PC-9 (cell line): ENCODE data around the gene SLC7A6. TPM values are rescaled to one million over a fixed set of nuclear protein-coding genes. Genes with fewer than 3 reads are reported as not detected.

Source experiments
- BruUV-seq: library from RNA; stranded (reverse); fragments of 400-500 nt; replicated peaks from 2 replicates; lab custom pipeline; 2021; lab: Mats Ljungman, UMichigan
- CTCF ChIA-PET: fragments of 300-600 bp; sonication (Branson Sonifier 250); formaldehyde crosslinking; loops from one replicate; lab custom pipeline; 2022; ENCODE audit warnings: antibody characterized with exemption; lab: Charles Lee
- POLR2A ChIA-PET: fragments of 300-600 bp; sonication (Branson Sonifier 250); formaldehyde crosslinking; loops from one replicate; lab custom pipeline; 2022; ENCODE audit warnings: antibody characterized with exemption; ENCODE audit not compliant: unreplicated experiment; lab: Charles Lee
- DNase-seq, 2 experiments: peaks; one replicate each; pipeline versions ENCODE4 v3.0.0 to v3.0.0-alpha.2; 2015 to 2022; ENCODE audit warnings: mixed read lengths in 1 of 2
- H2AFZ ChIP-seq: fragments of 200-600 bp; sonication (generic); 2 replicates; pipeline ENCODE4 v1.8.1; 2017; ENCODE audit warnings: antibody characterized with exemption
- H3F3A ChIP-seq: fragments of 200-600 bp; sonication (generic); 2 replicates; pipeline ENCODE4 v1.8.1; 2017; ENCODE audit warnings: antibody characterized with exemption, mild to moderate bottlenecking, low read depth; ENCODE audit not compliant: insufficient read depth
- H3K27ac ChIP-seq: fragments of 200-600 bp; sonication (generic); 2 replicates; pipeline ENCODE4 v1.6.1; 2016; ENCODE audit warnings: mixed run types
- H3K27me3 ChIP-seq: fragments of 200-600 bp; sonication (generic); 2 replicates; pipeline ENCODE4 v1.6.1; 2016; ENCODE audit warnings: low read depth, mixed run types; ENCODE audit not compliant: insufficient read depth
- H3K36me3 ChIP-seq: fragments of 200-600 bp; sonication (generic); 2 replicates; pipeline ENCODE4 v1.6.1; 2016; ENCODE audit warnings: low read depth, mixed run types
- H3K4me1 ChIP-seq: fragments of 200-600 bp; sonication (generic); replicated peaks from 2 replicates; pipeline ENCODE4 v1.6.1; 2016; ENCODE audit warnings: mixed run types; ENCODE audit not compliant: insufficient read depth
- H3K4me2 ChIP-seq: fragments of 200-600 bp; sonication (generic); 2 replicates; pipeline ENCODE4 v1.6.1; 2017; ENCODE audit warnings: mixed run types
- H3K4me3 ChIP-seq: fragments of 200-600 bp; sonication (generic); 2 replicates; pipeline ENCODE4 v1.6.1; 2016; ENCODE audit warnings: mixed run types
- H3K79me2 ChIP-seq: fragments of 200-600 bp; sonication (generic); 2 replicates; pipeline ENCODE4 v1.6.1; 2017; ENCODE audit warnings: low read depth, mixed run types
- H3K9me2 ChIP-seq: fragments of 200-600 bp; sonication (generic); 2 replicates; pipeline ENCODE4 v1.8.1; 2017; ENCODE audit warnings: mild to moderate bottlenecking; ENCODE audit not compliant: insufficient read depth
- H3K9me3 ChIP-seq: fragments of 200-600 bp; sonication (generic); 2 replicates; pipeline ENCODE4 v1.8.1; 2016; ENCODE audit warnings: low read depth; ENCODE audit not compliant: insufficient read depth
- H4K20me1 ChIP-seq: fragments of 200-600 bp; sonication (generic); 2 replicates; pipeline ENCODE4 v1.8.1; 2017; ENCODE audit not compliant: insufficient read depth
- EZH2 ChIP-seq: fragments of 200-600 bp; sonication (generic); IDR thresholded peaks from 2 replicates; pipeline ENCODE4 v1.8.0; 2017; ENCODE audit warnings: antibody characterized with exemption, low read depth
- intact Hi-C: fragments of 100-400 bp; cut with micrococcal nuclease; formaldehyde crosslinking; loops from one replicate; pipeline ENCODE4 v1.10.0; 2022; ENCODE audit not compliant: unreplicated experiment
- total RNA-seq: library from RNA; stranded (reverse); gene quantifications from 2 replicates; pipeline ENCODE4 v1.2.3, GENCODE V29; 2021
- TF ChIP-seq, protein P1 (sequence below): fragments of 200-600 bp; sonication (generic); conservative IDR thresholded peaks from 2 replicates; pipeline ENCODE4 v1.6.1; 2017; ENCODE audit warnings: mixed run types, antibody characterized with exemption, mild to moderate bottlenecking, moderate library complexity

SLC7A6 gene
- total RNA-seq, 1 experiment from 2014 or later: 44.7 TPM

DNA sequence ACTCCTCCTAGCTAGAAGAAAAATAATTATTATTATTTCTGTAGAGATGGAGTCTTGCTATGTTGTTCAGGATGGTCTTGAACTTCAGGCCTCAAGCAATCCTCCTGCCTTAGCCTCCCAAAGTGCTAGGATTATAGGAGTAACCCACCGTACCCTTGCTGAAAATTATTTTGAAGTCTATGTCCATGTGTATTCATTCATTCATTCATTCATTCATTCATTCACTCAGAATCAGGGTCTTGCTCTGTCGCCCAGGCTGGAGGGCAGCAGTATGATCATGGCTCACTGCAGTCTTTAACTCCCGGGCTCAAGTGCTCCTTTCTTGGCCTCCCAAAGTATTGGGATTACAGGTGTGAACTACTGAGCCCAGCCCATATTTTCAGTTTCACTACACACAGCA, 42.3 kb downstream of the SLC7A6 start:
- no peak for DNase-seq
- H3K4me1 ChIP-seq: peaks cover 11% of the 10 kb centered on the region
- H2AFZ ChIP-seq: no peak overlapping the region
- CTCF ChIA-PET: no interaction called here
- H3K27me3 ChIP-seq: no peaks in the 10 kb centered on the region
- no peak overlapping the region for H3K27ac ChIP-seq
- TF ChIP-seq, protein P1, sequence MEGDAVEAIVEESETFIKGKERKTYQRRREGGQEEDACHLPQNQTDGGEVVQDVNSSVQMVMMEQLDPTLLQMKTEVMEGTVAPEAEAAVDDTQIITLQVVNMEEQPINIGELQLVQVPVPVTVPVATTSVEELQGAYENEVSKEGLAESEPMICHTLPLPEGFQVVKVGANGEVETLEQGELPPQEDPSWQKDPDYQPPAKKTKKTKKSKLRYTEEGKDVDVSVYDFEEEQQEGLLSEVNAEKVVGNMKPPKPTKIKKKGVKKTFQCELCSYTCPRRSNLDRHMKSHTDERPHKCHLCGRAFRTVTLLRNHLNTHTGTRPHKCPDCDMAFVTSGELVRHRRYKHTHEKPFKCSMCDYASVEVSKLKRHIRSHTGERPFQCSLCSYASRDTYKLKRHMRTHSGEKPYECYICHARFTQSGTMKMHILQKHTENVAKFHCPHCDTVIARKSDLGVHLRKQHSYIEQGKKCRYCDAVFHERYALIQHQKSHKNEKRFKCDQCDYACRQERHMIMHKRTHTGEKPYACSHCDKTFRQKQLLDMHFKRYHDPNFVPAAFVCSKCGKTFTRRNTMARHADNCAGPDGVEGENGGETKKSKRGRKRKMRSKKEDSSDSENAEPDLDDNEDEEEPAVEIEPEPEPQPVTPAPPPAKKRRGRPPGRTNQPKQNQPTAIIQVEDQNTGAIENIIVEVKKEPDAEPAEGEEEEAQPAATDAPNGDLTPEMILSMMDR: no peak
- TF ChIP-seq EZH2: no peak
- H4K20me1 ChIP-seq: peaks cover 18% of the 10 kb centered on the region
- POLR2A ChIA-PET: interaction anchor here (0.6 kb wide), 1 partner anchor 844 kb away, joined by 3 read pairs; no protein-coding TSS in a partner anchor
- H3K79me2 ChIP-seq: peaks cover 45% of the 10 kb centered on the region
- no peaks in the 10 kb centered on the region for H3K9me2 ChIP-seq
- H3K4me2 ChIP-seq: no peak overlapping the region
- H3K36me3 ChIP-seq: peaks cover 20% of the 10 kb centered on the region
- BruUV-seq: no TSS peak
- H3K4me3 ChIP-seq: no peak overlapping the region
- H3F3A ChIP-seq: peaks cover 6% of the 10 kb centered on the region; the same call in 1 of the 2 replicates
- intact Hi-C loops: no loop called here
- no peaks in the 10 kb centered on the region for H3K9me3 ChIP-seq

DNA sequence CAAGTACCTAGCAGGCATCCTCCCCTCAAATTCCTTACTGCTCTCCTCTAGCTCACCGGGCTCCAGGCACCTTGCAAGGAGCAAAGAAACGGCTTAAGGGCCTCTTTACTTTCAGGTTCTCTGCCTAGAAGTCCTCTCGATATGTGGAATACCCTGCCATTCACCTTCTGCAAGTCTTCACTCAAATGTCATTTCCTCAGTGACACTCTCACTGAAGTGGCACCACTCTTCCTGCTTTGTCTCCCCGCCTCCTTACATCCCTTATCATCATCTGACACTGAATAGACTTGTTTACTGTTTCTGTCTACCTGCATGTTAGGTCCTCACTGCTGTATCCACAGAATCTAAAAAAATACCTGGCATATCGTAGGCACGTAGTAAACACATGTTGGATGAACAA, 45.5 kb downstream of the SLC7A6 start:
- Histone ChIP-seq H3F3A (peaks cover 7% of the 10 kb centered on the region; the same call in 1 of the 2 replicates), H3K9me2 (no peaks in the 10 kb centered on the region), H3K9me3 (no peaks in the 10 kb centered on the region), H3K4me3 (peak overlapping the region; percentile 89), H3K27ac (peak overlapping the region; percentile 58), H3K27me3 (no peaks in the 10 kb centered on the region), H2AFZ (peak overlapping the region; percentile 89), H3K4me1 (peaks cover 11% of the 10 kb centered on the region), H3K79me2 (peaks cover 66% of the 10 kb centered on the region), H3K36me3 (0 out of 2 replicates have a peak, but pooled peaks cover 6% of the 10 kb centered on the region), H4K20me1 (peaks cover 14% of the 10 kb centered on the region), H3K4me2 (peak overlapping the region; percentile 99)
- BruUV-seq: TSS peak; percentile 40
- TF ChIP-seq, protein P1: no peak
- POLR2A ChIA-PET: no interaction called here
- CTCF ChIA-PET: no interaction called here
- intact Hi-C loops: loop anchor here (1.0 kb wide), 1 partner anchor 44 kb away; no protein-coding TSS in a partner anchor
- no peak for DNase-seq

- Histone ChIP-seq H3K9me3 (no peaks in the 10 kb centered on the region), H4K20me1 (peaks cover 8% of the 10 kb centered on the region; the same call in 1 of the 2 replicates), H3K36me3 (0 out of 2 replicates have a peak, but pooled peaks cover 6% of the 10 kb centered on the region), H3F3A (peaks cover 7% of the 10 kb centered on the region; the same call in 1 of the 2 replicates), H3K9me2 (no peaks in the 10 kb centered on the region), H3K79me2 (peaks cover 66% of the 10 kb centered on the region), H3K4me3 (peak overlapping the region; percentile 89), H3K4me2 (peak overlapping the region; percentile 99), H2AFZ (peak overlapping the region; percentile 89), H3K4me1 (peaks cover 11% of the 10 kb centered on the region), H3K27me3 (no peaks in the 10 kb centered on the region), H3K27ac (peak overlapping the region; percentile 58)
- no TSS peak for BruUV-seq
- intact Hi-C loops: loop anchor here (1.0 kb wide), 1 partner anchor 45 kb away; no protein-coding TSS in a partner anchor
- no peak for TF ChIP-seq EZH2
- TF ChIP-seq, protein P1: no peak
- DNase-seq: no peak
- ChIA-PET POLR2A (interaction anchor here (0.6 to 0.7 kb wide), 2 partner anchors 12 to 337 kb away, joined by 6 to 8 read pairs; no protein-coding TSS in a partner anchor), CTCF (interaction anchor here (1.2 kb wide), 1 partner anchor 46 kb away, joined by 6 read pairs; the partner anchor contains the start of gene SLC7A6)
These were observed 46.1 kb downstream of the SLC7A6 start for GRCh38 chr16:68310437-68310773.
